ENCODE results near the gene MED12.

- TF ChIP-seq EZH2 (IDR thresholded peaks at IDR 0.05; ENCODE audit: insufficient read depth, low read length), result no peak
- no peak for TF ChIP-seq CTCF (IDR thresholded peaks at IDR 0.05; ENCODE audit: insufficient read depth, low read depth, low read length)
Measured at GRCh38 chrX:71175531-71175930, 57.1 kb downstream of the MED12 start.

All from astrocyte (in vitro differentiated cells and primary cell).